HG03439 (cell line): ENCODE results near the gene TENT4A.

Source experiments
- ATAC-seq: cut with Tn5 transposase; IDR thresholded peaks from one replicate; pipeline ENCODE4 v1.9.1; 2021; ENCODE audit warnings: mild to moderate bottlenecking, moderate library complexity; ENCODE audit not compliant: unreplicated experiment

The TENT4A gene

DNA sequence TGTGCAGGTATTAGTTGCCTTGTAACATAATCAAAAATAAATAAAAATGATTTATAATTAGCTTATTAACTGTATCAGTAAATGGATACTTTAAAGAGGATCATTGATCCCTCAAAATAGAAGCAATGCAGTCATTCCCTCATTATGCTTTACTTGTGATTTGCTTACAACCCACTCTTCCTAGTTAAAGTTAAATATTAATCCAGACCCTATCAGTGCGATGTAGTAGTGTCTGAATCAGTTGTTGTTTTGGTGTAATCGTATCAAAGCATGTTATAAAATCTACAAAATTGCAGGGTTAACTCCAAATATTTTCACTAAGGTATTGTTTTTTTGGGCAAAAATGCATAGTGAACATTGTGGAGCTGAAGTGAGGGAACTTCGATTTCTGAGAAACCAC is 17.6 kb downstream of the TENT4A start:
- ATAC-seq = no peak

GRCh38 chr5:6731465-6732237 is 18.4 kb downstream of the TENT4A start:
- no peak for ATAC-seq

DNA sequence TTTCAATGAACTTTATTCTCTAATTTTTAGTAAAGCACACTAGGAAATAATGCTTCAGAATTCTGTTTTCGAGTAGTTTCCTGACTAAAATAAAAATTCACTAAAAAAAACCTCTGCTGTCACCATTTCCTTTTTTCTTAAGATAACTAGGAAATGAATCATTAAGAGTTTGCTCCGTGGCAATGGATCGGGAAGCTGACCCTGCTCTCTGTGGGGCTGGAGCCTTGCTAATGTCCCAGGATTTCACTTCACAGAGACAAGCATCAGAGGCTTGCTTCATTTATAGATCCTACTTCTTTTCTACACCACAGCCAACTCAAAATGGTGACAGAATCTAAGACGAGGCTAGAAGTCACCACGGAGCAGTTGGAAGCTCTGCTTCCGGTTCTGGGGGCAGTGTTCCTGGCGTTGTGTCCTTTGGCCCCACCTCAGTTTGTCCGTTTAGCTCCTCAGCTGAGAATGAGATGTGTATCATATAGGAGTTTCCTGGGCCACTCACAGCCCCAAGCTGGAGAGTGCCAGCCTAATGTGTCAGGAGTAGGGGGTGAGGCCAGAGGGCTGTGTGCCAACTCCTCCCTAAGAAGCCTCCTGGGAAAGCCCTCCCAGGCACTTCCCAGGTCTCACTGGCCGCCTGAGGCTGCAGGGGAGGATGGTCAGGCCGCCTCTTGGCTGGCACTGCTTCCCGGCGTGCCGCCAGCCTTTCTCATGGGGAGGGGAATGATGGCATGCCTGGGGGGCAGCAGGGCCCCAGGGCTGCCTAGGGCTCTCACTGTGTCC is 19.6 kb downstream of the TENT4A start:
- ATAC-seq = no peak

GRCh38 chr5:6733411-6734242 is 20.4 kb downstream of the TENT4A start:
- no peak for ATAC-seq

DNA sequence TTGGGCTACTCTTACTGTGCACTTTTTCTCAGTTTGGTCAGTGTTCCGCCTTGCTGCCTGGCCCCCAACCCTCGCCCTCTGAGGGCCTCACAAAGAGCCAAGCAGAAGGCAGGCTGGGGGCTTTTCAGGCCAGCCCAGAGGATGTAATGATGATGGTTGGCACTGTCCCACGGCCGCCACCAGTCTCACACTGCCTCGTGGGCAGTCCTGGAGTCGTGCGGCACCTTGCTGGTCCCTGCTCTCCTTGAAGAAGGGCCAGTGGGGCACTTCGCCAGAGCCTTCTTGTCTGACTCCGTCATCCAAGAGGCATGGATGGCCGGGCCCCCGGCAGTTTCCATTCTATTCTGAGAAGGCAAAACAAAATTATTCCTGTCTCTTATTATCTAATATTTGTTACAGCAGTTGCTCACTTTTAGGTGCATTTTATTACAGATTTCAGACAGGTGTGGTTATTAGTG is 21.0 kb downstream of the TENT4A start:
- no peak for ATAC-seq

DNA sequence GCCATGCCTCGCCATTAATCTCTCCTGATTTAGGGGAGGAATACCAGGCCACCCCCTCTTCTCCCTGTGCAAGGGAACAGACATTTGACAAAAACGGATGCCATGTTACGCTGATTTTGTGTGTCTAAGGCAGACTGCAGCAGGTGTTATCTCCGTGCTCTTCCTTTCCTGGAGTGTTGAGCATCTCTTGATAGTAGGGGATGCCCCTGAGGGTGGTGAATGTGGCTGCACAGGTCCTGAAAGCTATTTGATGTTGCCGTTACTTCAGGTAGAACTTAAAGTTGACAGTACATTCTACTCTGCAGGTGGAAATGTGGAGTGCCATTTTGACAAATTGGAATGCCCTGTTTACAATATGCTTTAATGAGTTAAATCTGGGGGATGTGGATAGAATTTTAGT is 21.5 kb downstream of the TENT4A start:
- ATAC-seq = no peak

GRCh38 chr5:6736106-6736505 is 22.9 kb downstream of the TENT4A start:
- ATAC-seq = no peak

DNA sequence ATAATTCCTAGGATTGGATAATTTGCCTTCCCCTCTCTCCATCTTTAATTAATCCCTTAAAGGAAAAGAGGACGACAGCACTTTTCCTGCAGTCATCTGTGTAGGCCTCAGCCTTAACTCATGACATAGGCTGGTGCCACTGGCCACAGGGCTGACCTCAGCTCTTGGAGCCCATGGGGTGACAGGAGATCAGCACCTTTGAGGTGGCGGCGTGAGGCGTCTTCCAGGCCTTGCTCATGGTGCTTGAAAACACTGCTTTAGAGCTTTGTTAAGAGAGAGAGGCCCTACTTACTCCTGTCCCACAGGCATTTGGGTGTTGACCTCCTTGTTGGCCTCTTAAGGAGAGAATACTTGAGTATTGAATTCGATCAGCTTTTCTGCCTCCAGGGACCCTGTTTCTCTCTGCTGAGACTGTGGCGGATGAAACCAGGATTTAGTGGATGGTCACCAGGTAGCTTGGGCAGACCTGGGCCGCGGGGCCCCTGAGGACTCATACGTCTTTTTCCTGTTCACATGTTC is 23.4 kb downstream of the TENT4A start:
- no peak for ATAC-seq

DNA sequence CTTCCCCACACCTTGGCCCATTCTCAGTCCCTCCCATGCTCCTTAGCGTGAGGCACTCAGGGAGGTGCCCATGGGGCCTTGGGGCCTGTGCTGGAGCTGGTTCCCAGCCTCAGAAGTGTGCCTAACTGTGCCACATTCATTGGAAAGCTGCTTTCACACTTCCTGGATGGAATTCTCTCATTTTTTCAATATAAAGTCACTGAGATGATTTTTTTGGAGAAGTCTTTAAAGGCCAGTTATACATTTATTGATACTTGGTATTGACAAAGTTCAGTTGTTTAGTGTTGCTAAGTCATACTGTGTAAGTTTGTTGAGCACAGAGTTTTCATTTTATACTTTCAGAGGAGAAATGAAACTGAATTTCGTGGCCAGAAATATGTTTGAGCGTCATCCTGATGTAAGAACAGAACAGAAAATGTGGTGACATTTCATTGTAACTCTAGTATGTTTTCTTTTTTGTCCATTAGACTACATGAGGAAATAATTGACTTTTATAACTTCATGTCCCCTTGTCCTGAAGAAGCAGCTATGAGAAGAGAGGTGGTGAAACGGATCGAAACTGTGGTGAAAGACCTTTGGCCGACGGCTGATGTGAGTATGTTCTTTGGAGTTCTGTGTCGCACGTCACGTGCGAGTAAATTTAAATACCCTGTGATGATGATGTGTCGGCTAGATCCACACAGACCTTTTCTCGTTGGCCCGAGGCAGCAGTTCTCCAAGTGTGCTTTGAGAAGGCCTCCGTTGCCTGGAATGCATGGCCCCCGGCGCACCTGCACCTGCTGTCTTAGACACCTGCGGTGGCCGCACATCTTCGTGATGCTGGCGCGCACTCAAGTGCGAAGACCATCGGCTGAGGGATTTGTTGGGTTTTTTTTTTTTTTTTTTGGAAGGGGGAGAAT is 24.1 kb downstream of the TENT4A start:
- ATAC-seq = peak; percentile 81

DNA sequence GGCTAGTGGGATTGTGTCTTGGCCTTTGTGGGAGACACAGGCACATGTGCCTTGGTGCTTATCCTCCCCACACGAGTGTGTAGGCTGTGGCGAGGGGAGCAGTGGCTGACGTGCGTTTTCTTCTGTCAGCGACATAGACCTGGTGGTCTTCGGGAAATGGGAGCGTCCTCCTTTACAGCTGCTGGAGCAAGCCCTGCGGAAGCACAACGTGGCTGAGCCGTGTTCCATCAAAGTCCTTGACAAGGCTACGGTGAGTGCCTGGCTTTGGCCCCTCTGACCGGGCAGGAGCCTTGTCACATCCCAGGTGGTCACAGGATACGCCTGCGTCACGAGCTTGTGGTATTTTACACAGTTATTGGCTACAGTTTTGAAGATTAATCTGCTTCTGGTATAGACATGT is 26.4 kb downstream of the TENT4A start:
- ATAC-seq = no peak

DNA sequence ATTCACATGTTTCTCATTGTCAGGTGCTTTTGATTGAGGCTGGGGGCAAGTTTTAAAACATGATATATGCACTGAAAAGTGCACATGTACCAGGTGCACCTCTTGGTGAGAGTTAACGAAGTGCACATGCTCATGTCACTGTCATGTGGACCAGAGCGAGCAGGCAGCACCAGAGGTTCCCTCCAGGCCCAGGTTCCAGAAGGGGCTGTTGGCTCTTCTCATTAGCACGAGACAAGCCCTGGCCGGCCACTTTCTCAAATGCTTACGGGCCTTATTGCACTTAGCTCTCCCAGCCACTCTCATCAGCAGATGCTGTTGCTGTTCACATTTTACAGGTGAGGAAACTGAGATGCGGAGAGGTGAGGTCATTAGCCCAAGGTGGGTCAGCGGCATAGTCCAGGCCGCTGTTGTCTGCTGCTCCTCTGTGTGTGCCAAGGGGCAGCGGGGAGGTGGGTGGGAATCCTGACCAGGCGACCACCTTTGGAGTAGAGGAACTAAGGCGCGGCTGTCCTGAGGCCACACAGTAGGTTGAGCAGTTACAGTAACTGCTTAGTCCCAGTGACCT is 27.4 kb downstream of the TENT4A start:
- ATAC-seq = no peak

DNA sequence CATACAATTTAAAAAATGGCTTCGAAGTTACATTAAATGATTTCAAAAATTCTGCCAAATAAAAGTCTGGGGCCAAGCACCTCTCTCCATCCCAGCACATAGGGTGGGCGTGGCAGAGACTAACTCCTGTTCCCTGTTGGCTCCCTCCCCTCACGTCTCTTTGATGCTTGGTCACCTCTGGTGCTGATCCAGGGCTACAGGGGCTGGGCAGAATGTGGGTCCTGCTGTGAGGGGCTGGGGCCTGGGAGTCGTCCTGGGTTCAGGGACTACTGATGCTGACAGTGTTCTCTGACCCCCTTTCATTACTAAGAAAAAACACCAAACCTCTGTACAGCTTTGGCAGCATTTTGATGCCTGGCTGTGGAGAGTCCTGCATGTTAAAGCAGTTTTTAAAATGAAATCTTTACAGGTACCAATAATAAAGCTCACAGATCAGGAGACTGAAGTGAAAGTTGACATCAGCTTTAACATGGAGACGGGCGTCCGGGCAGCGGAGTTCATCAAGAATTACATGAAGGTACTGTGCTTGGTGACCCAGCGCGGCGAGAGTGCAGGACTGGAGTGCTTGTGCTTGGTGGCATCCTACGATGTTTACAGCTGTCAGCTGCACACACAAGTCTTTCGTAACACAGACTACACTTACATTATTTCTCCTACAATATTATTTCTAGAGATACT is 29.0 kb downstream of the TENT4A start:
- ATAC-seq = no peak

GRCh38 chr5:6743161-6743560 is 29.9 kb downstream of the TENT4A start:
- no peak for ATAC-seq

DNA sequence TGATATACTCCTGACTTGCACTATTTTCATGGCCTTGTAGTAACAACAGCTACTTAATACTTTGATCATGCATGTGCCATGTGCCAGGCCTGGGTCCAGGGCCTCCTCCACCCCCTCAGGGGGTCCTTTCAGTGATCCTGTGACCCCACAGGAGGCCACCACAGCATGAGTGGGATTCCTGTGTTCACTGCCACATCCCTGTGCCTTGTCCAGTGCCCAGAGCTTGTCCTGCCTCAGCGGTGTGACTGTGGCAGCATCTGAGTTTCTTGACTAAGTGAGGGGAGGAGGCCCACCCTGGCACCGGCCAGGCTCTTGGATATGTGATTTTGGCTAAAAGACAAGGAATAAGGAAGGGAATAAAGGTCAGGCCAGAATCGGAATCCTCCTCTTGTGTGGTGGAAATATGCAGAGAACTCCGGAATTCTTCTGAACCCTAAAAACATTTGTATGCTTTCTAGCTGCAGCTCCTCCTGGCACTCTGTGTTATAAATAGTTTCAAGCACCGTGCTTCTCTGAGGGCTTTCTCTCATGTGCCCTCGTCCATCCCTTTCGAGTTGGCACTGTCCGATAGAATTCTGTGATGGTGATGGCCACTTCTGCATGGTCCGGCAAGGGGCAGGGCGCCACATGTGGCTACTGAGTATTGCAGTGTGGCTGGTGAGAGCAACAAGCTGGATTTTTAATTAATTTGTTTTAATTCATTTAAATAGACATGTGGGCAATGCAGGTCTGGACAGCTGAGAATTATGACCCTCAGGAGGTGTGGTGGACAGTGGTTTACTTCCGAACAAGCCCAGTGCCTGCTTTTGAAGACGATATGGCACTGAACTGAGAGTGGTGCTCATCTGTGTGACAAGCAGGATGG is 31.8 kb downstream of the TENT4A start:
- no peak for ATAC-seq

DNA sequence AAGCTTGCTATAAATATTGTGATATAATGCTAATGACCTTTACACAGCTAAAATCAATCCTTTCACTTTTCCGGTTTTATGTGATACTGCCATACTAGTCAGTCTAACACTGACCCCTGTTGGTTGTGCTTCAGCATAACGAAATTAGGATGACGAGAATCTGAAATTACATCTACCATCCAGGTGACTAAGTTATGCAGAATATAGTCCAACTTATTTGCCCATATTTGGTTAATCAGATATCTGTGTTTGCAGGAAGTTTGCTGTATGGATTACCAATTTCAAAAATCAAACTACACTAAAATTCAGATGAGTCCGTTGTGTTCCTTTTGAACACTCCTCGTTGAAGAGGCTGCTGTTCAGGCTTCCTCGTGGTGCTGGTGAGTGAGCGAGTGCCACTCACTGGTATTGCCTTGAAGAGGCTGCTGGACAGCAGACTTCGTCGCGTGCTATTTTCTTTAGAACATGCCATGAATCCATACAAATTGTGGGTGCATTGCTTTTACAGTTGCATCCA is 32.5 kb downstream of the TENT4A start:
- ATAC-seq = peak; percentile 56

GRCh38 chr5:6746244-6746643 is 33.0 kb downstream of the TENT4A start:
- no peak for ATAC-seq

DNA sequence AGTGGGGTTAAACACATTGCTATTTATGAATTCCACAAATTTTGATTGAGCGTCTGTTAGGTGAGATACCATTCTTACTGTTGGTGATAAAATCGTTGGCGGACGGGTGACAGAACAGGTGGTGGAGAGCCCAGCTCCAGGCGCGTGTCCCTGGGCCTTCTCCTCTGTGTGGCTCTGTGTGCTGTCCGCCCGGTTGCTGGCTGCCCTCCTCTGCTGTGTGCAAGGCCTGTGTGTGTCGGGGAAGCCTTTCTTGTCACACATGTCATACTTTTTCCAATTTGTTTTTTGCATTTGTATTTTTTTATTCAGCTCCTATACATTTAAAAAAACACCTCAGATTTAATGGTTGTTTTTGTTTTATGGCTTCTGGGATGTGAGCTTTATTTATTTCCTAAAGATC is 33.9 kb downstream of the TENT4A start:
- no peak for ATAC-seq

DNA sequence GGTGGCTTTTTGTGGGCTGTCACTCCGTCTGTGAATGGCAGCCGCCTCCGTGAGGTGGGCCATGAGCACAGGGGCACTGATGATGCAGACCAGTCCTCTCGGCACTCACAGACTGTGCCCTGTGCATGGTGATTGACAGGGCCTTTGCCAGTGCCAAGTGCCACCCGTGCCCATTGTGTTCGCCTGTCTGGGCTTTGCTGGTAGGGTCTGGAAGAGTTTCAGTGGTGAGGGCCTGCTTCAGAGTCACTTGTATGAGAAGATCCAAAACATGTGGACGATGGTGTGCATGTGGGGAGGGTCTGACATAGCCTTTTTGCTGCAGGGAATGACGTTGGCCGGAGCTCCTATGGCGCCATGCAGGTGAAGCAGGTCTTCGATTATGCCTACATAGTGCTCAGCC is 34.9 kb downstream of the TENT4A start:
- no peak for ATAC-seq
